IMR-90 (cell line): ENCODE results near the gene SLC44A5. TPM values are rescaled to one million over a fixed set of nuclear protein-coding genes. Genes with fewer than 3 reads are reported as not detected.

Experiments used
- ATAC-seq: fragments of 200-7000 bp; cut with Tn5 transposase; 2 replicates; pipeline ENCODE4 v1.9.1; 2020; ENCODE audit warnings: low read depth, mild to moderate bottlenecking, moderate library complexity
- BruUV-seq: library from RNA; stranded (reverse); fragments of 400-500 nt; replicated peaks from 2 replicates; lab custom pipeline; 2021; lab: Mats Ljungman, UMichigan
- CTCF ChIA-PET: fragments of 300-600 bp; formaldehyde crosslinking; extraction: SDS; loops from one replicate; lab custom pipeline; 2021; ENCODE audit warnings: antibody characterized with exemption; lab: Yijun Ruan, JAX
- POLR2A ChIA-PET: fragments of 300-600 bp; sonication (Branson Sonifier 250); formaldehyde crosslinking; loops from one replicate; lab custom pipeline; 2022; ENCODE audit warnings: antibody characterized with exemption; ENCODE audit not compliant: unreplicated experiment; lab: Charles Lee
- DNase-seq: peaks from one replicate; pipeline ENCODE4 v3.0.0; 2013
- H2AFZ ChIP-seq: replicated peaks from 2 replicates; pipeline ENCODE3; 2013; ENCODE audit warnings: low read length, mild to moderate bottlenecking; ENCODE audit not compliant: poor library complexity
- H2AK5ac ChIP-seq: 2 replicates; pipeline ENCODE4 v1.6.1; 2013; ENCODE audit warnings: low read depth, low read length, inconsistent platforms
- H2AK9ac ChIP-seq: replicated peaks from 2 replicates; pipeline ENCODE3; 2013; ENCODE audit warnings: mild to moderate bottlenecking, low read depth, low read length, moderate library complexity; ENCODE audit not compliant: poor library complexity
- H2BK120ac ChIP-seq: 2 replicates; pipeline ENCODE4 v1.6.1; 2013; ENCODE audit warnings: low read depth, low read length, inconsistent platforms
- H2BK15ac ChIP-seq: 3 replicates; pipeline ENCODE4 v1.6.1; 2013; ENCODE audit warnings: low read depth, low read length, inconsistent platforms
- H2BK20ac ChIP-seq: 2 replicates; pipeline ENCODE4 v1.6.1; 2013; ENCODE audit warnings: low read depth, mild to moderate bottlenecking, inconsistent platforms, low read length, moderate library complexity
- H2BK5ac ChIP-seq: 2 replicates; pipeline ENCODE4 v1.6.1; 2013; ENCODE audit warnings: mild to moderate bottlenecking, low read depth, low read length, inconsistent platforms; ENCODE audit not compliant: poor library complexity, severe bottlenecking
- H3K14ac ChIP-seq: replicated peaks from 2 replicates; pipeline ENCODE4 v1.6.1; 2013; ENCODE audit warnings: low read depth, low read length, inconsistent platforms
- H3K18ac ChIP-seq: 2 replicates; pipeline ENCODE4 v1.6.1; 2013; ENCODE audit warnings: low read depth, low read length, control low read depth
- H3K23ac ChIP-seq: 2 replicates; pipeline ENCODE4 v1.6.1; 2013; ENCODE audit warnings: low read depth, low read length, inconsistent platforms
- H3K27ac ChIP-seq: 2 replicates; pipeline ENCODE4 v1.5.1; 2013; ENCODE audit warnings: mild to moderate bottlenecking, control low read depth, low read length; ENCODE audit not compliant: insufficient read depth
- H3K27me3 ChIP-seq: 2 replicates; pipeline ENCODE4 v1.6.1; 2013; ENCODE audit warnings: low read length; ENCODE audit not compliant: control insufficient read depth, insufficient read depth
- H3K36me3 ChIP-seq: 2 replicates; pipeline ENCODE4 v1.6.1; 2013; ENCODE audit warnings: low read length, mixed read lengths; ENCODE audit not compliant: control insufficient read depth, insufficient read depth
- H3K4ac ChIP-seq: 2 replicates; pipeline ENCODE4 v1.6.1; 2013; ENCODE audit warnings: low read depth, low read length, inconsistent platforms
- H3K4me1 ChIP-seq: 2 replicates; pipeline ENCODE4 v1.6.1; 2013; ENCODE audit warnings: low read length, mixed read lengths; ENCODE audit not compliant: control insufficient read depth, insufficient read depth
- H3K4me2 ChIP-seq: 2 replicates; pipeline ENCODE4 v1.6.1; 2013; ENCODE audit warnings: low read depth, mild to moderate bottlenecking, control low read depth, low read length, moderate library complexity
- H3K4me3 ChIP-seq: 2 replicates; pipeline ENCODE4 v1.5.1; 2013; ENCODE audit warnings: low read depth, mild to moderate bottlenecking, control low read depth, low read length, moderate library complexity; ENCODE audit not compliant: insufficient read depth
- H3K56ac ChIP-seq: 2 replicates; pipeline ENCODE4 v1.6.1; 2013; ENCODE audit warnings: low read length, inconsistent platforms; ENCODE audit not compliant: insufficient read depth; ENCODE audit errors: extremely low read depth
- H3K79me1 ChIP-seq, 2 experiments: 2 replicates each; pipeline ENCODE4 v1.6.1; 2013; ENCODE audit warnings: low read length in 2 of 2, inconsistent platforms in 1 of 2, low read depth in 1 of 2
- H3K9ac ChIP-seq: 2 replicates; pipeline ENCODE4 v1.6.1; 2013; ENCODE audit warnings: low read depth, low read length, control low read depth
- H3K9me1 ChIP-seq: 2 replicates; pipeline ENCODE4 v1.6.1; 2013; ENCODE audit warnings: low read length, inconsistent platforms; ENCODE audit not compliant: insufficient read depth
- H3K9me3 ChIP-seq: 2 replicates; pipeline ENCODE4 v1.6.1; 2013; ENCODE audit warnings: low read length; ENCODE audit not compliant: control insufficient read depth, insufficient read depth
- H4K20me1 ChIP-seq: 2 replicates; pipeline ENCODE4 v1.6.1; 2013; ENCODE audit warnings: low read length, inconsistent platforms; ENCODE audit not compliant: insufficient read depth
- H4K5ac ChIP-seq: 2 replicates; pipeline ENCODE4 v1.6.1; 2013; ENCODE audit warnings: mild to moderate bottlenecking, low read depth, low read length, control low read depth
- H4K8ac ChIP-seq, 2 experiments: 2 replicates each; pipeline ENCODE4 v1.6.1; 2013; ENCODE audit warnings: low read depth in 2 of 2, low read length in 2 of 2, control low read depth in 1 of 2, inconsistent platforms in 1 of 2
- H4K91ac ChIP-seq: 2 replicates; pipeline ENCODE4 v1.6.1; 2013; ENCODE audit warnings: low read depth, low read length, inconsistent platforms; ENCODE audit not compliant: insufficient read depth
- BHLHE40 ChIP-seq: fragments of 150-350 bp; IDR thresholded peaks from 2 replicates; pipeline ENCODE4 v1.6.1; 2016; ENCODE audit warnings: mild to moderate bottlenecking, low read depth, low read length
- CEBPB ChIP-seq: IDR thresholded peaks from 2 replicates; pipeline ENCODE4 v1.6.1; 2012; ENCODE audit warnings: low read depth, low read length, improper control_type of control experiment
- CHD1 ChIP-seq: IDR thresholded peaks from 2 replicates; pipeline ENCODE4 v1.6.1; 2012; ENCODE audit warnings: low read depth, low read length, improper control_type of control experiment
- CTCF ChIP-seq: conservative IDR thresholded peaks from 2 replicates; pipeline ENCODE4 v1.5.1; 2012; ENCODE audit warnings: mild to moderate bottlenecking, low read depth, low read length, improper control_type of control experiment
- MAFK ChIP-seq: IDR thresholded peaks from 2 replicates; pipeline ENCODE4 v1.6.1; 2012; ENCODE audit warnings: low read depth, low read length, improper control_type of control experiment
- MAZ ChIP-seq: IDR thresholded peaks from 2 replicates; pipeline ENCODE4 v1.6.1; 2012; ENCODE audit warnings: low read depth, mild to moderate bottlenecking, low read length, improper control_type of control experiment, moderate library complexity, borderline replicate concordance
- MXI1 ChIP-seq: IDR thresholded peaks from 2 replicates; pipeline ENCODE4 v1.6.1; 2012; ENCODE audit warnings: low read depth, mild to moderate bottlenecking, low read length, moderate library complexity, borderline replicate concordance
- POLR2A ChIP-seq: IDR thresholded peaks from 2 replicates; pipeline ENCODE4 v1.6.1; 2012; ENCODE audit warnings: mild to moderate bottlenecking, low read depth, low read length
- RAD21 ChIP-seq: IDR thresholded peaks from 2 replicates; pipeline ENCODE4 v1.6.1; 2012; ENCODE audit warnings: low read length, improper control_type of control experiment
- RCOR1 ChIP-seq: IDR thresholded peaks from 2 replicates; pipeline ENCODE4 v1.6.1; 2012; ENCODE audit warnings: mild to moderate bottlenecking, low read length, improper control_type of control experiment; ENCODE audit not compliant: insufficient replicate concordance
- RFX5 ChIP-seq: IDR thresholded peaks from 2 replicates; pipeline ENCODE4 v1.8.0; 2012; ENCODE audit warnings: low read depth, mild to moderate bottlenecking, low read length, moderate library complexity
- SMC3 ChIP-seq: fragments of 150-350 bp; IDR thresholded peaks from 2 replicates; pipeline ENCODE4 v1.6.1; 2016; ENCODE audit warnings: low read depth, mild to moderate bottlenecking, antibody characterized with exemption, low read length, moderate library complexity
- USF2 ChIP-seq: fragments of 150-350 bp; IDR thresholded peaks from 2 replicates; pipeline ENCODE4 v1.6.1; 2017; ENCODE audit warnings: mild to moderate bottlenecking, antibody characterized with exemption, low read length, low read depth
- WGBS, 2 experiments: methylation state at CpG; one replicate each; pipeline versions ENCODE4 v1.1.5 to v1.1.7; 2013; ENCODE audit warnings: missing lambda C conversion rate in 2 of 2; ENCODE audit not compliant: insufficient read length in 1 of 2; ENCODE audit errors: extremely low coverage in 2 of 2; 5-methylcytosine and 5-hydroxymethylcytosine counted together
- dilution Hi-C: fragments of 300-500 bp; cut with HindIII; formaldehyde crosslinking; loops from one replicate; pipeline ENCODE4 v1.14.3; 2018; ENCODE audit warnings: low sequenced_read_pairs; ENCODE audit not compliant: unreplicated experiment
- in situ Hi-C: fragments of 300-500 bp; cut with MboI; formaldehyde crosslinking; loops from 3 replicates; pipeline ENCODE4 v1.14.3; 2019; ENCODE audit warnings: low sequenced_read_pairs, inconsistent platforms, mixed read lengths
- intact Hi-C: fragments of 100-400 bp; cut with micrococcal nuclease; formaldehyde crosslinking; loops from 2 replicates; pipeline ENCODE4 v1.10.0; 2022
- polyA plus RNA-seq, 3 experiments: library from polyadenylated mRNA; depleted of rRNA; stranded (reverse); fragments of >200 nt; gene quantifications; 2 replicates each; pipeline ENCODE4 v1.2.3, GENCODE V29; 2012; ENCODE audit warnings: low replicate concordance in 1 of 3
- total RNA-seq: library from RNA; depleted of rRNA; stranded (reverse); fragments of >200 nt; gene quantifications from 2 replicates; pipeline ENCODE4 v1.2.3, GENCODE V29; 2012
- TF ChIP-seq, protein P1 (sequence below): fragments of 150-350 bp; IDR thresholded peaks from 2 replicates; pipeline ENCODE4 v1.6.1; 2016; ENCODE audit warnings: low read depth, mild to moderate bottlenecking, low read length, moderate library complexity, borderline replicate concordance

SLC44A5 gene
- total and polyA plus RNA-seq, 2 of the 4 experiments (the other 2 are of a cell fraction): under 0.01 TPM; not detected in 1

DNA sequence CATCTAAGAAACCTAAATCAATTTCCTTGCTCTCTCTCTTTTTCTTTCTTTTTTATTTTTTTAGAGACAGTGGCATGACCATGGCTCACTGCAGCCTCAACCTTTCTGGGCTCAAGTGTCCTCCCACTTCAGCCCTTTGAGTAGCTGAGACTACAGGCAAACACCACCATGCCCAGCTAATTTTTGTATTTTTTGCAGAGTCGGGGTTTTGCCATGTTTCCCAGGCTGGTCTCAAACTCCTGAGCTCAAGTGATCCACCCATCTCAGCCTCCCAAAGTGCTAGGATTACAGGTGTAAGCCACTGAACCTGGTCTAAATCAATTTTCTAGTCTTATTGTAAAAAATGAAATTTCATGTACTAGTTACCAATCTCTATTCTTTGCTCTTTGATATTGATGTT, 367.8 kb downstream of the SLC44A5 start:
- ChIA-PET POLR2A (no interaction called here), CTCF (no interaction called here)
- H3K14ac ChIP-seq: no peak overlapping the region
- H2BK15ac ChIP-seq: no peak overlapping the region
- no peaks in the 10 kb centered on the region for H3K79me1 ChIP-seq
- TF ChIP-seq SMC3 (no peak), CHD1 (no peak), CTCF (no peak), USF2 (no peak), POLR2A (no peak), RFX5 (no peak), CEBPB (no peak), MAZ (no peak), MXI1 (no peak), RCOR1 (no peak), MAFK (no peak), RAD21 (no peak), BHLHE40 (no peak)
- TF ChIP-seq, protein P1, sequence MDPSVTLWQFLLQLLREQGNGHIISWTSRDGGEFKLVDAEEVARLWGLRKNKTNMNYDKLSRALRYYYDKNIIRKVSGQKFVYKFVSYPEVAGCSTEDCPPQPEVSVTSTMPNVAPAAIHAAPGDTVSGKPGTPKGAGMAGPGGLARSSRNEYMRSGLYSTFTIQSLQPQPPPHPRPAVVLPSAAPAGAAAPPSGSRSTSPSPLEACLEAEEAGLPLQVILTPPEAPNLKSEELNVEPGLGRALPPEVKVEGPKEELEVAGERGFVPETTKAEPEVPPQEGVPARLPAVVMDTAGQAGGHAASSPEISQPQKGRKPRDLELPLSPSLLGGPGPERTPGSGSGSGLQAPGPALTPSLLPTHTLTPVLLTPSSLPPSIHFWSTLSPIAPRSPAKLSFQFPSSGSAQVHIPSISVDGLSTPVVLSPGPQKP: no peak
- intact Hi-C loops: no loop called here
- no peak overlapping the region for H4K91ac ChIP-seq
- no peak overlapping the region for H2AK9ac ChIP-seq
- no peak overlapping the region for H4K5ac ChIP-seq
- H3K36me3 ChIP-seq: no peaks in the 10 kb centered on the region
- H3K4me1 ChIP-seq: no peaks in the 10 kb centered on the region
- H2AFZ ChIP-seq: no peak overlapping the region
- no peak overlapping the region for H3K18ac ChIP-seq
- in situ Hi-C loops: no loop called here
- no peak overlapping the region for H3K56ac ChIP-seq
- no peaks in the 10 kb centered on the region for H3K27me3 ChIP-seq
- H4K8ac ChIP-seq: no peak overlapping the region
- dilution Hi-C loops: no loop called here
- no CpG with 5 or more reads among the region's 1 CpG for WGBS, 2 experiments
- H2BK120ac ChIP-seq: no peak overlapping the region
- no peak overlapping the region for H2AK5ac ChIP-seq
- DNase-seq (no peak), ATAC-seq (no peak)
- H3K4me2 ChIP-seq: no peak overlapping the region
- H3K23ac ChIP-seq: no peak overlapping the region
- H3K9me3 ChIP-seq: no peaks in the 10 kb centered on the region
- H3K9ac ChIP-seq: no peak overlapping the region
- no peaks in the 10 kb centered on the region for H3K9me1 ChIP-seq
- H2BK20ac ChIP-seq: no peak overlapping the region
- H3K4ac ChIP-seq: no peak overlapping the region
- no peak overlapping the region for H3K4me3 ChIP-seq
- no peaks in the 10 kb centered on the region for H4K20me1 ChIP-seq
- BruUV-seq: no TSS peak
- no peak overlapping the region for H2BK5ac ChIP-seq
- no peak overlapping the region for H3K27ac ChIP-seq
